Brain pericyte (primary cell): Measurements from ENCODE around the gene LYPLA2.
"Not testable (repeated sequence)": the region's sequence is repeated elsewhere in the genome, so short reads cannot be mapped to it uniquely, and the experiment has no call there.

Source experiments
- DNase-seq: peaks from one replicate; pipeline ENCODE4 v3.0.0-alpha.2; 2012; ENCODE audit warnings: low read depth, low spot score

LYPLA2 gene

DNA sequence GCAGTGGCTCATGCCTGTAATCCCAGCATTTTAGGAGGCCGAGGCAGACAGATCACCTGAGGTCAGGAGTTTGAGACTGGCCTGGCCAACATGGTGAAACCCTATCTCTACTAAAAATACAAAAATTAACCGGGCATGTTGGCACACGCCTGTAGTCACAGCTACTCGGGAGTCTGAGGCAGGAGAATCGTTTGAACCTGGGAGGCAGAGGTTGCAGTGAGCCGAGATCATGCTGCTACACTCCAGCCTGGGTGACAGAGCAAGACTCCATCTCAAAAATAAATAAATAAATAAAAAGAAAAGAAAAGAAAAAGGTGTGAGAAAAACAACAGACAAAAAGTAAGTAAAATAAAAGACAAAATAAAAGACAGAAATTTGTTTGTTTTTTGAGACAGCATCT, 43.2 kb downstream of the LYPLA2 start:
- DNase-seq: not testable (repeated sequence)

DNA sequence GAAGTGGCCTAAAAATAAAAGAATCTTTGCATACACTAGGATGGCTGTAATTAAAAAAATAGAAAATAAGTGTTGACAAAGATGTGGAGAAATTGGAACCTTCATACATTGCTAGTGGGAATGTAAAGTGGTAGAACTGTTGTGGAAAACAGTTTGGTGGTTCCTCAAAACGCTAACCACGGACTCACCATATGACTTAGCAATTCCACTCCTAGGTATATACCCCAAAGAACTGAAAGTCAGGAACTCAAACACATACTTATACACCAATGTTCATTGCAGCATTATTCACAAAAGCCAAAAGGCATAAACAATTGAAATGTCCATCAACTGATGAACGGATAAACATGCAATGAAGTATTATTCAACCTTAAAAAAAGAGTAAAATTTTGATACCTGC, 45.1 kb downstream of the LYPLA2 start:
- DNase-seq: no peak

DNA sequence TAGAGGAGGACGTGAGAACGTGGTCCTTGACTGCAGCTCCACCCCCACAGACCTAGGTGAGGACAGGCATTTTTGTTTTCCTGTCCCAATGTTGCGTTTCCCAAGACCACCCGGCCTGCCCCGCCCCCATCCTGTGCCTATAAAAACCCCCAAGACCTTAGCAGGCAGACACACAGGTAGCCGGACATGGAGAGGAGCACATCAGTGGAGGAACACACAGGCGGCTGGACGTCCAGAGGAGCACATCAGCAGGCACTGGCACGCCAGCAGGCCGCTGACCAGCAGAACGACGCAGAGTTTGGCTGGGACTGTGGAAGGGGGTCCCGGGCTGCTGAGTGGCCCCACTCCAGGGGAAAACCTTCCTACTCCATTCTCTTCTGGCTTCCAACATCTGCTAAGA, 47.0 kb downstream of the LYPLA2 start:
- DNase-seq: no peak

DNA sequence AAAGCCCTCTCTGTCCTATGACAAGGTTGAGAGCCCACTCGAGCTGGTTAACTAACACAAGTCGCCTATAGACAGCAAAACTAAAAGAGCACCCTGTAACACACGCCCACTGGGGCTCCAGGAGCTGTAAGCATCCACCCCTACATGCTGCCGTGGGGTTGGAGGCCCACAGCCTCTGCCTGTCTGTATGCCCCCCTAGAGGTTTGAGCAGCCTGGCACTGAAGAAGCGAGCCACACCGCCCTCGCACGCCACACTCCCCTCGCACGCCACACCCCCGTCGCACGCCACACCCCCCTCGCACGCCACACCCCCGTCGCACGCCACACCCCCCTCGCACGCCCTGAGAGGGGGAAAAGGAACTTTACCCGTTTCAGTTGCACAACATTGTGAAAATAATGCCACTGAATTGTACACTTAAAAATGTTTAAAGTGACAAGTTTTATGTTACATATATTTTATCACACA, 47.5 kb downstream of the LYPLA2 start:
- no peak for DNase-seq

DNA sequence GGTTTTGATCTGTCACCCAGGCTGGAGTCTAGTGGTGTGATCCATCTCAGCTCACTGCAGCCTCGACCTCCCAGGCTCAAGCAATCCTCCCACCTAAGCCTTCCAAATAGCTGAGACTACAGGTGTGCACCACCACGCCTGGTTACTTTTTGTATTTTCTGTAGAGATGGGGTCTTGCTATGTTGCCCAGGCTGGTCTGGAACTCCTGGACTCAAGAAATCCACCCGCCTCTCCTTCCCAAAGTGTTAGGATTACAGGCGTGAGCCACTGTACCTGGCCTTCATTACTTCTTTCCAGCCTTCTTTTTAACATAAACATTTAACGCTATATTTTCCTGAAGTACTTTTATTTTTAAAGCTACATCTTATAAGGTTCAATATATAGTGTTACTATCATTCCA, 52.7 kb downstream of the LYPLA2 start:
- no peak for DNase-seq
